SU-DHL-6 (cell line): ENCODE measurements around the gene ARFGEF3.

Experiments used
- H2AFZ ChIP-seq: fragments of 200-600 bp; sonication (generic); 2 replicates; pipeline ENCODE4 v1.6.1; 2014; ENCODE audit warnings: low read depth, mild to moderate bottlenecking, moderate library complexity, mixed read lengths, antibody characterized with exemption, low read length; ENCODE audit not compliant: severe bottlenecking
- H3F3A ChIP-seq: fragments of 200-600 bp; shearing (Covaris generic); 2 replicates; pipeline ENCODE4 v1.6.0; 2016; ENCODE audit warnings: antibody characterized with exemption, mild to moderate bottlenecking; ENCODE audit not compliant: insufficient read depth
- H3K27ac ChIP-seq: fragments of 200-600 bp; sonication (generic); 2 replicates; pipeline ENCODE4 v1.5.1; 2016; ENCODE audit warnings: low read depth, mild to moderate bottlenecking, low read length, moderate library complexity, mixed read lengths
- H3K27me3 ChIP-seq: fragments of 200-600 bp; sonication (generic), shearing (Covaris generic); 2 replicates; pipeline ENCODE4 v1.6.0; 2014; ENCODE audit warnings: mild to moderate bottlenecking, low read length
- H3K36me3 ChIP-seq: fragments of 200-600 bp; sonication (generic); 2 replicates; pipeline ENCODE4 v1.6.1; 2014; ENCODE audit warnings: mild to moderate bottlenecking, low read length, mixed read lengths
- H3K4me2 ChIP-seq: fragments of 300-600, 200-600 bp; shearing (Covaris generic), sonication (generic); 2 replicates; pipeline ENCODE4 v1.6.0; 2014; ENCODE audit warnings: low read length, low read depth, mild to moderate bottlenecking; ENCODE audit not compliant: poor library complexity, severe bottlenecking
- H3K4me3 ChIP-seq: fragments of 200-600 bp; sonication (generic); 2 replicates; pipeline ENCODE4 v1.5.1; 2014; ENCODE audit warnings: antibody characterized with exemption, low read length, mild to moderate bottlenecking, mixed read lengths; ENCODE audit not compliant: insufficient read depth, poor library complexity, severe bottlenecking
- H3K79me2 ChIP-seq: fragments of 200-600 bp; sonication (generic); 2 replicates; pipeline ENCODE4 v1.6.1; 2014; ENCODE audit warnings: mild to moderate bottlenecking, low read length, moderate library complexity; ENCODE audit not compliant: insufficient read depth
- H3K9ac ChIP-seq: fragments of 200-600 bp; sonication (generic); 2 replicates; pipeline ENCODE4 v1.7.0; 2014; ENCODE audit warnings: mild to moderate bottlenecking, low read length
- H3K9me2 ChIP-seq: fragments of 200-600 bp; sonication (generic); replicated peaks from 2 replicates; pipeline ENCODE4 v1.6.1; 2014; ENCODE audit warnings: low read length; ENCODE audit not compliant: insufficient read depth
- H3K9me3 ChIP-seq: fragments of 200-600 bp; sonication (generic); 2 replicates; pipeline ENCODE4 v1.6.1; 2014; ENCODE audit warnings: low read length, mixed read lengths; ENCODE audit not compliant: insufficient read depth
- H4K20me1 ChIP-seq: fragments of 200-600 bp; sonication (generic); 2 replicates; pipeline ENCODE4 v1.6.1; 2014; ENCODE audit warnings: low read depth, mild to moderate bottlenecking, antibody characterized with exemption, low read length, moderate library complexity, mixed read lengths
- EZH2phosphoT487 ChIP-seq: fragments of 200-600 bp; sonication (generic), shearing (Covaris generic); conservative IDR thresholded peaks from 2 replicates; pipeline ENCODE4 v1.6.1; 2018; ENCODE audit warnings: mild to moderate bottlenecking, antibody characterized with exemption, low read length, moderate library complexity, mixed read lengths
- TF ChIP-seq, protein P1 (sequence below): fragments of 200-600 bp; sonication (generic); IDR thresholded peaks from one replicate; pipeline ENCODE4 v1.5.1; 2017; ENCODE audit warnings: antibody characterized with exemption, mild to moderate bottlenecking, low read length, moderate library complexity; ENCODE audit not compliant: insufficient read depth, poor library complexity, severe bottlenecking

ARFGEF3 gene

DNA sequence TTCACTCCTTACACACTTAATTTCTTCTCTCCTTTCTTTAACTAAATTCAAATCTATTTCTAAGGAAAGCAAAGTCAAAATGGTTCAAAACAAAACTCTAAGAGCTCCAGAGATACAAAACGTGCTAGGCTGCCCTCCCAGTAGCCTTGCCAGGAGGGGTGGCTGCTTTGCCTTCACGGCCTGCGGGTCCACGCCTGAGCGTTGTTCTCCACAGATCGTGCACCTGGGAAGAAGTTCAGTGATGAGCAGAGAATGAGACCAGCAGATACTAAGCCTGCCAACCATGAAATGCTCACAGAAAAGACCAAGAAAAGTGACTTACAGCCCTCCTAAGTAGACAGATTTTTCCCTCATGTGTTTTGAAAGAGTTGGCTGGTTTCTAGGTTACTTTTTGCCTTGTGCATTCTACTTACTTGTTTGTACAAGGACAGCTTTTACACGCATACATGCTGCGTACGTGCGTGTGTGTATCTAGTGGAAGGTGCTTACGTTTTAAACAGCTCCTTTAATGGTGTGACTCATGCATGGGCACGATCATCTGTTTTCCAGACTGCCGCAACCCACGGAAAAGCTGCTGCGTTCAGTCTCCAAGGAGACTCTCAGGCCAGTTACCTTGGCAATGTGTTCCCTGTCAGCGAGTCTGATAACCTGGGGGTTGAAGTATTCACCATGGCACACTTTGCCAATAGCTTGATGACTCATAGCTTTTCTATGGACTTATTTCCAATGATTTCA is 88.9 kb downstream of the ARFGEF3 start:
- Histone ChIP-seq H3K27me3 (no peaks in the 10 kb centered on the region), H3K9me2 (no peaks in the 10 kb centered on the region), H3K27ac (no peak overlapping the region), H3K79me2 (no peaks in the 10 kb centered on the region), H2AFZ (no peak overlapping the region), H3K9me3 (no peaks in the 10 kb centered on the region), H3F3A (no peaks in the 10 kb centered on the region), H3K4me2 (no peak overlapping the region), H3K9ac (no peak overlapping the region), H3K4me3 (no peak overlapping the region), H3K36me3 (no peaks in the 10 kb centered on the region), H4K20me1 (no peaks in the 10 kb centered on the region)
- TF ChIP-seq, protein P1, sequence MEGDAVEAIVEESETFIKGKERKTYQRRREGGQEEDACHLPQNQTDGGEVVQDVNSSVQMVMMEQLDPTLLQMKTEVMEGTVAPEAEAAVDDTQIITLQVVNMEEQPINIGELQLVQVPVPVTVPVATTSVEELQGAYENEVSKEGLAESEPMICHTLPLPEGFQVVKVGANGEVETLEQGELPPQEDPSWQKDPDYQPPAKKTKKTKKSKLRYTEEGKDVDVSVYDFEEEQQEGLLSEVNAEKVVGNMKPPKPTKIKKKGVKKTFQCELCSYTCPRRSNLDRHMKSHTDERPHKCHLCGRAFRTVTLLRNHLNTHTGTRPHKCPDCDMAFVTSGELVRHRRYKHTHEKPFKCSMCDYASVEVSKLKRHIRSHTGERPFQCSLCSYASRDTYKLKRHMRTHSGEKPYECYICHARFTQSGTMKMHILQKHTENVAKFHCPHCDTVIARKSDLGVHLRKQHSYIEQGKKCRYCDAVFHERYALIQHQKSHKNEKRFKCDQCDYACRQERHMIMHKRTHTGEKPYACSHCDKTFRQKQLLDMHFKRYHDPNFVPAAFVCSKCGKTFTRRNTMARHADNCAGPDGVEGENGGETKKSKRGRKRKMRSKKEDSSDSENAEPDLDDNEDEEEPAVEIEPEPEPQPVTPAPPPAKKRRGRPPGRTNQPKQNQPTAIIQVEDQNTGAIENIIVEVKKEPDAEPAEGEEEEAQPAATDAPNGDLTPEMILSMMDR = no peak
- TF ChIP-seq EZH2phosphoT487 = no peak

DNA sequence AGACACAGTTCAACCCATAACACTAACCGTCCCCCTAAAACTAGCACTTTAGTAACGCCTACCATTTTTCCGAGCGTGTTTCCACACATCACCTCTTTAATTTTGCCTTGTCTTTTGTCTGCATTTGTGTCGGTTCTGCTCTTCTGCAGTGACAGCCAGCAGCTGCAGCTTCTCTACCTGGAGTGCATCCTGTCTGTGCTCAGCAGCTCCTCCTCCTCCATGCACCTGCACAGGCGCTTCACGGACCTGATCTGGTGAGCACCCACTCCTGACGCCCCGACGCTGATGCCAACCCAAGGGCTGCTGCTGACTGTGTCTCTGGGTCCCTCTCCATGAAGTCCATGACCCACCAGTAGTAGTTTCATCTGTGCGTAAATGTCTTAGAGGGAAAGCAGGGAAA is 92.0 kb downstream of the ARFGEF3 start:
- Histone ChIP-seq H3K9ac (no peak overlapping the region), H3F3A (no peaks in the 10 kb centered on the region), H4K20me1 (no peaks in the 10 kb centered on the region), H3K79me2 (no peaks in the 10 kb centered on the region), H3K27ac (no peak overlapping the region), H2AFZ (no peak overlapping the region), H3K9me2 (no peaks in the 10 kb centered on the region), H3K4me3 (no peak overlapping the region), H3K27me3 (no peaks in the 10 kb centered on the region), H3K4me2 (no peak overlapping the region), H3K36me3 (no peaks in the 10 kb centered on the region), H3K9me3 (no peaks in the 10 kb centered on the region)
- TF ChIP-seq, protein P1 = no peak
- TF ChIP-seq EZH2phosphoT487 = no peak

DNA sequence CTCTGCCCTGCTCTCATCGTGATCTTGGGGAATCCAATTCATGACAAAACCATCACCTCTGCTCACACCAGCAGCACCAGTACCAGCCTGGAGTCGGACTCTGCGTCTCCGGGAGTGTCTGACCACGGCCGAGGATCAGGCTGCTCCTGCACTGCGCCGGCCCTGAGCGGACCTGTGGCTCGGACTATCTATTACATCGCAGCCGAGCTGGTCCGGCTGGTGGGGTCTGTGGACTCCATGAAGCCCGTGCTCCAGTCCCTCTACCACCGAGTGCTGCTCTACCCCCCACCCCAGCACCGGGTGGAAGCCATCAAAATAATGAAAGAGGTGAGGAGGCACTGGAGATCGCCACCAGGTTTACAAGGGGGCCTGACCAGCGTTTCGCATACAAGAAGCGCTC is 93.7 kb downstream of the ARFGEF3 start:
- no peaks in the 10 kb centered on the region for H3K9me2 ChIP-seq
- TF ChIP-seq EZH2phosphoT487 = no peak
- TF ChIP-seq, protein P1 = no peak
- H3K9ac ChIP-seq = no peak overlapping the region
- no peaks in the 10 kb centered on the region for H3F3A ChIP-seq
- H4K20me1 ChIP-seq = no peaks in the 10 kb centered on the region
- H3K4me2 ChIP-seq = no peak overlapping the region
- no peak overlapping the region for H3K27ac ChIP-seq
- H3K4me3 ChIP-seq = no peak overlapping the region
- H2AFZ ChIP-seq = no peak overlapping the region
- H3K9me3 ChIP-seq = no peaks in the 10 kb centered on the region
- H3K27me3 ChIP-seq = no peaks in the 10 kb centered on the region
- H3K36me3 ChIP-seq = no peaks in the 10 kb centered on the region
- no peaks in the 10 kb centered on the region for H3K79me2 ChIP-seq
